GM18873 (cell line): ENCODE data around the gene RMC1.

Source experiments
- ATAC-seq: cut with Tn5 transposase; IDR thresholded peaks from one replicate; pipeline ENCODE4 v1.9.1; 2021; ENCODE audit warnings: mild to moderate bottlenecking, moderate library complexity, moderate number of reproducible peaks; ENCODE audit not compliant: unreplicated experiment, low FRiP score

Gene RMC1

DNA sequence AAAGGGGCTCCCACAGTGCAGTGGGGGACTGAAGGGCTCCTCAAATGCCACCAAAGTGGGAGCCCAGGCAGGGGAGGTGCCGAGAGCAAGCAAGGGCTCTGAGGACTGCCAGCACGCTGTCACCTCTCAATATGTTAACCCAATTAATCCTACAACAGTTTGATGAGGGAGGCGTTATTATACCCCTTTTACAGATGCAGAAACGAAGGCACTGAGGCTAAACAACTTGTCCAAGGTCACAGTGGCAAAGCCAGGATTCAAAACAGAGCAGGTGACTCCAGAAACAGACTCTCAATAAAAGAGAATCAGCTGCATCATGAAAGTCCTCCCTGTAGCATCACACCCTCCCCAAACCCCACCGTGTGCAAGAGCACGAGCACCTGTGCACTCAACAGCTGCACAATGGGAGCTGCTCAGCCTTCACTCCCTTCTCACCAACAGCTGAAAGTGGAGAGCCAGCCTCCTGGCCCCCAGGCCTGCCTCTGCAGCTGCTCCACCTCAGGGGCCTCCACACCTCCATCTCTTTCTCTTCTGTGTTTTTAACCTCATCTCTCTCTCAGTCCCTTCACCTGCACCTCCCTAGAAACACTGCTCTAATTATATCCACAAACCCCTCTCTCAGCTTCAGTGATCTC lies 74.9 kb downstream of the RMC1 start:
- ATAC-seq: no peak

DNA sequence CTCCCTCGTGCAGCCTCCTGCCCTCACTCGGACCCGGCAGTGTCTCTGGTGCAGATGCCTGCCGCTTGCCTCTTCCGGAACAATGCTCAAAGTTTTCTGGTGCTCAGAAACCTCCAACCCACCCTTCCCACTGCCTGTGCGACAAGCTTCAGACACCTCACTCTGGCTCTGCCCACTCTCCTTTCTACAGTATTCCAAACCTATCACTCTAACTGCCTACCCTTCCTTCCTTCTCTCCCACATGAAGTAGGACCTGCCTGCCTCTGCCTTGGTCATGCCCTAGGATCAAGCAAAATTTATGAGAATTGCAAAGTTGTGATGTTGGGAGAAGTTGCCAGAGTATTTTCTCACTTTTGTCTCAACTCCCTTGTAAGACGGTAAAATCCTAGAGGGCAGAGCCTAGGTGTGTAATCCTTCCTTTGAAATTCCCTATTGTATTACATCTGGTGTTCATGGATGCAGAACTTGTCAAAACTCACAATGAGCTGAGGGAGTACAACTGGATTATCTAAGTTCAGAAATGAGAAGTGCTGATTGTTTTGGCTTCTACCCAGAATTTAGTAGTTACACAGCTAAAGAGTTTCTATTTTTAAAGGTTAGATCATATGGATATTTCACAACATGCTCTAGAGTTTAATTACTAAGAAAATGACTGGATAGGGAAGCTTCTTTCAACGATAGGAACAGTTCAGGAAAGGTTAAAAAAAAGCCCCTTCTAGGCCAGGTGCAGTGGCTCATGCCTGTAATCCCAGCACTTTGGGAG lies 75.8 kb downstream of the RMC1 start:
- no peak for ATAC-seq

DNA sequence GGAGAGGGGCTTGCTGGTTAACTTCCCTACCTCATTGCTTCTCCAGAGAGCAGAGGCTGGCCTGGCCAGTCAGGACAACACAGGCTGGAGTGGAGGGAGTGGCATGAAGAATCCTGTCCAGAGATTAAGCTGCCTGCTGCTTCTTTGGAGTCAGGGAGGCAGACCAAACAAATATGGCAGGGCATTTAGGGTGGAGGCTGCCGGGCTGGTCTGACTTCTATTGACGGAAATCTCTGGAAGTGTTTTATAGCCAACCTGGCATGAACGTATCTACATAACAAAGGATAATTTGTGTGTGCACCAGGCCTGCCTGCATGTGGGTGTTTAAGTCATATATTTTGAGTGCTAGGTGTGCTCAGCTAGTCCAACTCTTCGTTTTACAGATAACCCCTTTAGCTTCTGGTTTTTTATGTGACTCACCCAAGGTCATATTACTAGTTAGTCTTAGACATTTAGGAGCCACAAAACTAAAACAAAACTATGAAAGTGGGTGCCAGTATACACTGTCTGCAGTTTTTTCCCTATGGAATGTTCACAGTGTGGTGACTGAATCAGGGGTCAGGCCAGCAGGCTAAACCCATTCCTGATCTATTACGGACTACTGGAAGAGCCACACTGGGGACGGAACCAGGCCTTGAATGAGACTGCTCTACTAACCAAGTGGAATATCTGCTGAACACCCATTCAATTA lies 77.5 kb downstream of the RMC1 start:
- ATAC-seq: no peak
